IMR-90 (cell line): ENCODE results near the gene KAT7.

ENCODE experiments used
- CHD1 ChIP-seq: IDR thresholded peaks from 2 replicates; pipeline ENCODE4 v1.6.1; 2012; ENCODE audit warnings: low read depth, low read length, improper control_type of control experiment
- FOS ChIP-seq: fragments of 150-350 bp; IDR thresholded peaks from 2 replicates; pipeline ENCODE4 v1.6.1; 2016; ENCODE audit warnings: low read depth, low read length
- RAD21 ChIP-seq: IDR thresholded peaks from 2 replicates; pipeline ENCODE4 v1.6.1; 2012; ENCODE audit warnings: low read length, improper control_type of control experiment
- RCOR1 ChIP-seq: IDR thresholded peaks from 2 replicates; pipeline ENCODE4 v1.6.1; 2012; ENCODE audit warnings: mild to moderate bottlenecking, low read length, improper control_type of control experiment; ENCODE audit not compliant: insufficient replicate concordance
- RFX5 ChIP-seq: IDR thresholded peaks from 2 replicates; pipeline ENCODE4 v1.8.0; 2012; ENCODE audit warnings: low read depth, mild to moderate bottlenecking, low read length, moderate library complexity
- TF ChIP-seq, protein P1 (sequence below): conservative IDR thresholded peaks from 2 replicates; pipeline ENCODE4 v1.5.1; 2012; ENCODE audit warnings: mild to moderate bottlenecking, low read depth, low read length, improper control_type of control experiment
- TF ChIP-seq, protein P2 (sequence below): fragments of 150-350 bp; IDR thresholded peaks from 2 replicates; pipeline ENCODE4 v1.6.1; 2016; ENCODE audit warnings: low read depth, mild to moderate bottlenecking, low read length, moderate library complexity, borderline replicate concordance

DNA sequence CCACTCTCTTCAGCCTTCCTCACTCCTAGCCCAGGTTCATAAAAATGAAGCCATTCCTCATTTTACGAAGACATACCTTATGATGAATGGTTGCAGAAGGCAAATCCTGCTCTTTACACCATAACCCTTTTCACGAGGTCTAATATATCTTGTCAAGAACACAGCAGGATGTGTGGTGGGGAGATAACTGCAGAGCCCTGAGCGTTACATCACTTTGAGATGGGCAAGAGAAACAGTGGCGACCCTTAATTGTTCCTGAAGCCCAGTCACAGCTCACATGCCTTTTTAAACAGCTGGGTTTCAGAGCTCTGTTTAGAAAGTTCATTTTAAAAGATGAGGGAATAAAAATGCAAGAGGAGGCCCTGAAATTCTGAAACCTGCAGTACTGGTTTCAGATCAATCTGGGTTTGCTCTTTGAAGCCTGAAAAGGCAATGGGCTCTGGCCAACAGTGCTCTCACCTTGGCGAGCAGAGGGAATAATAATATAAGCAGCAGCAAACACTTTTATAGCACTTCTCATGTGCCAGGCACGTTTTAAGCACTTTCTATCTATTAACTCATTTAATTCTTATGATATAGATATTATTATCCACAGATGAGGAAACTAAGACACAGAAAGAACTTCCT lies 27.4 kb upstream of the KAT7 start:
- TF ChIP-seq, protein P1, sequence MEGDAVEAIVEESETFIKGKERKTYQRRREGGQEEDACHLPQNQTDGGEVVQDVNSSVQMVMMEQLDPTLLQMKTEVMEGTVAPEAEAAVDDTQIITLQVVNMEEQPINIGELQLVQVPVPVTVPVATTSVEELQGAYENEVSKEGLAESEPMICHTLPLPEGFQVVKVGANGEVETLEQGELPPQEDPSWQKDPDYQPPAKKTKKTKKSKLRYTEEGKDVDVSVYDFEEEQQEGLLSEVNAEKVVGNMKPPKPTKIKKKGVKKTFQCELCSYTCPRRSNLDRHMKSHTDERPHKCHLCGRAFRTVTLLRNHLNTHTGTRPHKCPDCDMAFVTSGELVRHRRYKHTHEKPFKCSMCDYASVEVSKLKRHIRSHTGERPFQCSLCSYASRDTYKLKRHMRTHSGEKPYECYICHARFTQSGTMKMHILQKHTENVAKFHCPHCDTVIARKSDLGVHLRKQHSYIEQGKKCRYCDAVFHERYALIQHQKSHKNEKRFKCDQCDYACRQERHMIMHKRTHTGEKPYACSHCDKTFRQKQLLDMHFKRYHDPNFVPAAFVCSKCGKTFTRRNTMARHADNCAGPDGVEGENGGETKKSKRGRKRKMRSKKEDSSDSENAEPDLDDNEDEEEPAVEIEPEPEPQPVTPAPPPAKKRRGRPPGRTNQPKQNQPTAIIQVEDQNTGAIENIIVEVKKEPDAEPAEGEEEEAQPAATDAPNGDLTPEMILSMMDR, result no peak
- TF ChIP-seq, protein P2, sequence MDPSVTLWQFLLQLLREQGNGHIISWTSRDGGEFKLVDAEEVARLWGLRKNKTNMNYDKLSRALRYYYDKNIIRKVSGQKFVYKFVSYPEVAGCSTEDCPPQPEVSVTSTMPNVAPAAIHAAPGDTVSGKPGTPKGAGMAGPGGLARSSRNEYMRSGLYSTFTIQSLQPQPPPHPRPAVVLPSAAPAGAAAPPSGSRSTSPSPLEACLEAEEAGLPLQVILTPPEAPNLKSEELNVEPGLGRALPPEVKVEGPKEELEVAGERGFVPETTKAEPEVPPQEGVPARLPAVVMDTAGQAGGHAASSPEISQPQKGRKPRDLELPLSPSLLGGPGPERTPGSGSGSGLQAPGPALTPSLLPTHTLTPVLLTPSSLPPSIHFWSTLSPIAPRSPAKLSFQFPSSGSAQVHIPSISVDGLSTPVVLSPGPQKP, result no peak
- no peak for TF ChIP-seq RCOR1
- no peak for TF ChIP-seq RAD21
- no peak for TF ChIP-seq FOS
- no peak for TF ChIP-seq CHD1
- TF ChIP-seq RFX5, result no peak
